ENCODE measurements around the gene SIPA1L2.
A peak's percentile ranks its signal among the peaks of the same experiment; 100 is the strongest.

- TF ChIP-seq CTCF (IDR thresholded peaks at IDR 0.05) (no peak), POLR2AphosphoS5 (IDR thresholded peaks at IDR 0.05) (peak in 2 of 3 donors; percentile 43 to 72), POLR2A (IDR thresholded peaks at IDR 0.05) (no peak)
Measured at GRCh38 chr1:232620356-232620969, 9.5 kb downstream of the SIPA1L2 start.

Data from suprapubic skin (tissue), 4 donors.